H1 (cell line): Measurements from ENCODE around the gene ASB6. TPM values are rescaled to one million over a fixed set of nuclear protein-coding genes. Genes with fewer than 3 reads are reported as not detected.

Experiments
- CTCF ChIA-PET: fragments of 300-600 bp; sonication (Branson Sonifier 250); formaldehyde crosslinking; loops from one replicate; lab custom pipeline; 2021; ENCODE audit not compliant: partially characterized antibody; lab: Charles Lee
- POLR2A ChIA-PET: fragments of 300-600 bp; sonication (Branson Sonifier 250); formaldehyde crosslinking; loops from one replicate; lab custom pipeline; 2021; ENCODE audit warnings: inconsistent platforms; ENCODE audit not compliant: partially characterized antibody; lab: Charles Lee
- DNase-seq, 2 experiments: peaks; one replicate each; pipeline versions ENCODE4 v3.0.0 to v3.0.0-alpha.2; 2010 to 2022; ENCODE audit warnings: low spot score in 2 of 2, low read depth in 1 of 2, mixed read lengths in 1 of 2
- FAIRE-seq: peaks from 2 replicates; lab custom pipeline; 2011; peaks lifted over from hg19 to GRCh38; lab: Jason Lieb, UNC
- H2AFZ ChIP-seq: 2 replicates; pipeline ENCODE4 v1.8.1; 2012; ENCODE audit warnings: low read length, inconsistent platforms
- H2AK5ac ChIP-seq: 2 replicates; pipeline ENCODE4 v1.6.1; 2013; ENCODE audit warnings: low read depth, low read length
- H2BK120ac ChIP-seq: replicated peaks from 2 replicates; pipeline ENCODE3; 2013; ENCODE audit warnings: low read depth, low read length, inconsistent platforms
- H2BK12ac ChIP-seq: 2 replicates; pipeline ENCODE4 v1.6.1; 2013; ENCODE audit warnings: low read depth, low read length
- H2BK15ac ChIP-seq: 2 replicates; pipeline ENCODE4 v1.6.1; 2013; ENCODE audit warnings: low read length
- H2BK20ac ChIP-seq: 2 replicates; pipeline ENCODE4 v1.6.1; 2013; ENCODE audit warnings: low read length
- H2BK5ac ChIP-seq: 2 replicates; pipeline ENCODE4 v1.6.1; 2013; ENCODE audit warnings: low read depth, low read length
- H3K14ac ChIP-seq: 2 replicates; pipeline ENCODE4 v1.6.1; 2013; ENCODE audit warnings: inconsistent platforms; ENCODE audit not compliant: insufficient read length
- H3K18ac ChIP-seq: 2 replicates; pipeline ENCODE4 v1.6.1; 2013; ENCODE audit warnings: low read length; ENCODE audit errors: extremely low read depth
- H3K23ac ChIP-seq: 2 replicates; pipeline ENCODE4 v1.6.1; 2013; ENCODE audit warnings: inconsistent platforms; ENCODE audit not compliant: insufficient read length
- H3K23me2 ChIP-seq: 2 replicates; pipeline ENCODE4 v1.6.1; 2013; ENCODE audit warnings: low read depth, low read length
- H3K27ac ChIP-seq: 2 replicates; pipeline ENCODE4 v1.6.1; 2011; ENCODE audit warnings: low read depth, low read length, inconsistent platforms
- H3K27me3 ChIP-seq, 4 experiments: replicated peaks in 1 of 4; 1 replicate in 1 of 4; 2 replicates in 3 of 4; pipeline versions ENCODE4 v1.6.1 to v1.8.1; 2011 to 2013; ENCODE audit warnings: low read length in 3 of 4, mild to moderate bottlenecking in 3 of 4, inconsistent platforms in 2 of 4, mixed read lengths in 2 of 4, moderate library complexity in 1 of 4; ENCODE audit not compliant: control insufficient read depth in 3 of 4, insufficient read depth in 3 of 4; ENCODE audit errors: extremely low read depth in 1 of 4
- H3K36me3 ChIP-seq, 4 experiments: 2 replicates each; pipeline versions ENCODE4 v1.6.1 to v1.8.1; 2011 to 2013; ENCODE audit warnings: mild to moderate bottlenecking in 4 of 4, low read length in 3 of 4, moderate library complexity in 2 of 4, control low read depth in 1 of 4, inconsistent platforms in 1 of 4; ENCODE audit not compliant: insufficient read depth in 4 of 4, control insufficient read depth in 2 of 4
- H3K4ac ChIP-seq: replicated peaks from 2 replicates; pipeline ENCODE3; 2013; ENCODE audit warnings: low read length, low read depth, mixed read lengths, inconsistent platforms; ENCODE audit not compliant: insufficient read length
- H3K4me1 ChIP-seq, 4 experiments: replicated peaks in 1 of 4; 1 replicate in 1 of 4; 2 replicates in 3 of 4; pipeline versions ENCODE4 v1.6.1 to v1.8.1; 2011 to 2013; ENCODE audit warnings: low read length in 3 of 4, inconsistent platforms in 2 of 4, mixed read lengths in 1 of 4; ENCODE audit not compliant: insufficient read depth in 4 of 4, control insufficient read depth in 3 of 4
- H3K4me2 ChIP-seq, 2 experiments: 2 replicates each; pipeline versions ENCODE4 v1.6.1 to v1.8.1; 2011 to 2013; ENCODE audit warnings: low read depth in 2 of 2, low read length in 2 of 2, control low read depth in 1 of 2, inconsistent platforms in 1 of 2, mild to moderate bottlenecking in 1 of 2; ENCODE audit not compliant: insufficient read depth in 1 of 2
- H3K4me3 ChIP-seq, 4 experiments: fragments of 200-600, 300-600 bp in 1 of 4; sonication (generic), shearing (Covaris generic), sonication (Bioruptor Twin) in 1 of 4; 2 replicates each; pipeline versions ENCODE4 v1.5.1 to v1.8.1; 2011 to 2016; ENCODE audit warnings: low read length in 4 of 4, low read depth in 3 of 4, control low read depth in 2 of 4, inconsistent platforms in 2 of 4, mild to moderate bottlenecking in 2 of 4, mixed read lengths in 1 of 4, moderate library complexity in 1 of 4; ENCODE audit not compliant: insufficient read depth in 2 of 4; ENCODE audit errors: extremely low read depth in 1 of 4
- H3K56ac ChIP-seq: replicated peaks from 2 replicates; pipeline ENCODE3; 2013; ENCODE audit warnings: low read depth, mild to moderate bottlenecking, mixed read lengths, low read length, inconsistent platforms; ENCODE audit not compliant: insufficient read length
- H3K79me1 ChIP-seq: 2 replicates; pipeline ENCODE4 v1.6.1; 2013; ENCODE audit warnings: low read depth, low read length, control low read depth
- H3K79me2 ChIP-seq, 2 experiments: 2 replicates each; pipeline versions ENCODE4 v1.6.1 to v1.8.1; 2012 to 2013; ENCODE audit warnings: low read length in 2 of 2, mild to moderate bottlenecking in 2 of 2, inconsistent platforms in 1 of 2; ENCODE audit not compliant: insufficient read depth in 2 of 2, control insufficient read depth in 1 of 2
- H3K9ac ChIP-seq, 4 experiments: replicated peaks in 1 of 4; 1 replicate in 1 of 4; 2 replicates in 3 of 4; pipeline versions ENCODE4 v1.6.1 to v1.8.1; 2011 to 2013; ENCODE audit warnings: low read depth in 3 of 4, low read length in 3 of 4, control low read depth in 2 of 4, mild to moderate bottlenecking in 2 of 4, moderate library complexity in 2 of 4, inconsistent platforms in 1 of 4; ENCODE audit errors: extremely low read depth in 1 of 4
- H3K9me3 ChIP-seq, 2 experiments: 2 replicates each; pipeline versions ENCODE4 v1.6.1 to v1.8.1; 2012 to 2013; ENCODE audit warnings: mild to moderate bottlenecking in 2 of 2, moderate library complexity in 2 of 2, control low read depth in 1 of 2, inconsistent platforms in 1 of 2, low read depth in 1 of 2, low read length in 1 of 2, mixed read lengths in 1 of 2; ENCODE audit not compliant: insufficient read depth in 2 of 2
- H4K20me1 ChIP-seq, 2 experiments: replicated peaks in 1 of 2; 2 replicates each; pipeline versions ENCODE3 to v1.8.1; 2011 to 2013; ENCODE audit warnings: inconsistent platforms in 2 of 2, low read length in 2 of 2, mild to moderate bottlenecking in 1 of 2; ENCODE audit not compliant: insufficient read depth in 2 of 2, control insufficient read depth in 1 of 2
- H4K5ac ChIP-seq: 2 replicates; pipeline ENCODE4 v1.6.1; 2013; ENCODE audit warnings: low read length, low read depth, mixed read lengths, inconsistent platforms; ENCODE audit not compliant: insufficient read length
- H4K8ac ChIP-seq: 2 replicates; pipeline ENCODE4 v1.8.0; 2013; ENCODE audit warnings: mild to moderate bottlenecking, moderate library complexity, low read length, inconsistent platforms; ENCODE audit not compliant: insufficient read depth; ENCODE audit errors: extremely low read depth
- H4K91ac ChIP-seq: replicated peaks from 2 replicates; pipeline ENCODE3; 2013; ENCODE audit warnings: low read length, mixed read lengths, inconsistent platforms; ENCODE audit not compliant: insufficient read length
- ASH2L ChIP-seq: fragments of 200-600, 300-600 bp; sonication (generic); IDR thresholded peaks from one replicate; pipeline ENCODE4 v1.7.1; 2017; ENCODE audit warnings: low read length
- CBX8 ChIP-seq: fragments of 300-800, 300-1000 bp; sonication (generic); IDR thresholded peaks from 2 replicates; pipeline ENCODE4 v1.7.1; 2016; ENCODE audit warnings: low read depth, low read length, borderline replicate concordance
- CTCF ChIP-seq, 3 experiments: IDR thresholded peaks; 1 replicate in 2 of 3; 2 replicates in 1 of 3; pipeline versions ENCODE4 v1.5.1 to v1.6.1; 2011; ENCODE audit warnings: low read length in 3 of 3, mild to moderate bottlenecking in 3 of 3, inconsistent platforms in 2 of 3, low read depth in 1 of 3, moderate library complexity in 1 of 3; ENCODE audit not compliant: insufficient read depth in 1 of 3; ENCODE audit errors: control extremely low read depth in 1 of 3
- HDAC2 ChIP-seq, 2 experiments: fragments of 300-600 bp in 1 of 2; sonication (generic) in 1 of 2; IDR thresholded peaks; 2 replicates each; pipeline ENCODE4 v1.6.1; 2011 to 2012; ENCODE audit warnings: low read depth in 2 of 2, low read length in 2 of 2, mild to moderate bottlenecking in 2 of 2, moderate library complexity in 2 of 2, borderline replicate concordance in 1 of 2, inconsistent platforms in 1 of 2
- KDM5A ChIP-seq: fragments of 200-600 bp; IDR thresholded peaks from 2 replicates; pipeline ENCODE4 v1.7.1; 2012; ENCODE audit warnings: mild to moderate bottlenecking, low read length, inconsistent platforms, mixed read lengths
- NANOG ChIP-seq: IDR thresholded peaks from 2 replicates; pipeline ENCODE4 v1.6.1; 2011; ENCODE audit warnings: low read length, low read depth, mild to moderate bottlenecking, inconsistent platforms; ENCODE audit not compliant: insufficient read depth, poor library complexity, severe bottlenecking
- RAD21 ChIP-seq, 2 experiments: IDR thresholded peaks in 1 of 2; conservative IDR thresholded peaks in 1 of 2; 2 replicates each; pipeline ENCODE4 v1.6.1; 2011; ENCODE audit warnings: low read depth in 2 of 2, low read length in 2 of 2, improper control_type of control experiment in 1 of 2, inconsistent platforms in 1 of 2, mild to moderate bottlenecking in 1 of 2, moderate library complexity in 1 of 2
- RNF2 ChIP-seq: fragments of 200-900, 300-1000 bp; sonication (generic); IDR thresholded peaks from 2 replicates; pipeline ENCODE4 v1.7.1; 2016; ENCODE audit warnings: borderline replicate concordance, low read depth, mild to moderate bottlenecking, antibody characterized with exemption, low read length; ENCODE audit not compliant: poor library complexity, severe bottlenecking; ENCODE audit errors: missing control alignments
- SP2 ChIP-seq: IDR thresholded peaks from 2 replicates; pipeline ENCODE4 v1.6.1; 2012; ENCODE audit warnings: mild to moderate bottlenecking, low read length, inconsistent platforms
- SP4 ChIP-seq: IDR thresholded peaks from 2 replicates; pipeline ENCODE4 v1.6.1; 2012; ENCODE audit warnings: low read length, inconsistent platforms
- whole genome bisulfite sequencing, 2 experiments: shearing (Covaris generic) in 1 of 2; methylation state at CpG; one replicate each; pipeline versions ENCODE4 v1.1.6 to v1.1.7; 2013 to 2015; ENCODE audit warnings: low lambda C conversion rate in 2 of 2, mixed read lengths in 2 of 2, inconsistent platforms in 1 of 2, low coverage in 1 of 2, missing lambda C conversion rate in 1 of 2; ENCODE audit not compliant: insufficient replicate concordance in 2 of 2, insufficient coverage in 1 of 2, insufficient read length in 1 of 2; ENCODE audit errors: extremely low coverage in 1 of 2, missing lambda C conversion rate in 1 of 2; 5-methylcytosine and 5-hydroxymethylcytosine counted together
- polyA plus RNA-seq, 7 experiments: library from polyadenylated mRNA; depleted of rRNA in 3 of 7; stranded (reverse) in 5 of 7; unstranded in 2 of 7; fragments of >200 nt in 5 of 7; fragments of 200-250 nt in 2 of 7; gene quantifications; 1 replicate in 5 of 7; 2 replicates in 1 of 7; 4 replicates in 1 of 7; pipeline versions ENCODE4 v1.2.1 to v1.2.3, GENCODE V29; 2011 to 2013; ENCODE audit warnings: missing spikeins in 2 of 7, mixed read lengths in 2 of 7
- total RNA-seq: library from RNA; stranded (reverse); fragmentation: NEBNext Ultra II Directional; extraction: Animal tissue kit (Norgen Biotek cat#: 25700); gene quantifications from 2 replicates; pipeline ENCODE4 v1.2.1, GENCODE V29; 2021

The ASB6 gene
- total and polyA plus RNA-seq, 2 of the 8 experiments (the other 6 are each of a cell fraction or from before 2014, with no cell fraction given): 14.0 to 17.3 TPM

DNA sequence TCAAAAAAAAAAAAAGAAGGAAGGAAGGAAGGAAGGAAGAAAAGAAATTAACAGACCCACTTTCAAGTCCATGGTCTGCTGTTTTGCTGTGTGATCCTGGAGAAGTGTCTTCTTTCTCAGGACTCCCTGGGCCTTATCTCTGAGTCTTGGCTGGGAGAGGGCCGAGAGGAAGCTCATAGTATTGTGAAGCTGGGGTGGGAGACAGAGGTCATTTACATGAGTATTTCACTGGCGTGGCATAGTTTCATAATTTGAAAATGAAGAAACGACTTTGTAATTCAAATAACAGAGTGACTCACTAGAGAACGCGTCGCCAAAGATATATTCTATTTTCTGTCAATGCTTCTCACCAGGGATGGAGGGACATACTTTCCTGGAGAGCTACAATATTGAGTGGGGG lies 18.6 kb downstream of the ASB6 start:
- Histone ChIP-seq H3K4me3 (no peak overlapping the region), H3K23ac (no peak overlapping the region), H3K36me3 (peaks cover 0 to 5% (median 0%) of the 10 kb centered on the region in 4 experiments; a peak in 2 of 8 replicates), H3K56ac (no peak overlapping the region), H2BK120ac (no peak overlapping the region), H4K5ac (no peak overlapping the region), H3K23me2 (peaks cover 21% of the 10 kb centered on the region), H3K9me3 (no peaks in the 10 kb centered on the region), H3K4me1 (peaks cover 10 to 16% (median 12%) of the 10 kb centered on the region in 4 experiments), H4K20me1 (peaks cover 15 to 21% of the 10 kb centered on the region in 2 experiments), H3K27me3 (peaks cover 18 to 33% (median 30%) of the 10 kb centered on the region in 4 experiments), H4K91ac (no peak overlapping the region), H2BK5ac (no peak overlapping the region), H3K79me2 (peaks cover 21 to 24% of the 10 kb centered on the region in 2 experiments), H2BK12ac (no peak overlapping the region), H4K8ac (no peak overlapping the region), H3K79me1 (peaks cover 15% of the 10 kb centered on the region), H3K4ac (no peak overlapping the region), H3K18ac (no peak overlapping the region), H2AK5ac (no peak overlapping the region), H3K14ac (no peak overlapping the region), H3K27ac (no peak overlapping the region), H2BK15ac (no peak overlapping the region), H2BK20ac (no peak overlapping the region), H2AFZ (no peak overlapping the region), H3K4me2 (no peak overlapping the region), H3K9ac (no peak overlapping the region)
- FAIRE-seq (no peak), DNase-seq (no peak)
- 87% methylated on average over 6 of the region's 6 CpGs; no CpG with 5 or more reads in 1 of the 2 experiments for WGBS, 2 experiments
- ChIA-PET CTCF (interaction anchor here (0.8 to 8.1 kb wide), 16 partner anchors 10 to 504 kb away, joined by 3 to 104 read pairs (median 6); no protein-coding TSS in a partner anchor), POLR2A (interaction anchor here (8.4 kb wide), 1 partner anchor 15 kb away, joined by 95 read pairs; the partner anchor contains the start of gene ASB6)
- TF ChIP-seq SP2 (no peak), NANOG (no peak), CBX8 (no peak), CTCF (IDR thresholded peaks at IDR 0.05; ENCODE audit: control extremely low read depth in 1 of 3, insufficient read depth in 1 of 3, low read depth in 1 of 3, low read length in 3 of 3) (no peak), RAD21 (IDR thresholded peaks at IDR 0.05 in 1 of 2, conservative IDR thresholded peaks at IDR 0.05 in 1 of 2; ENCODE audit: low read depth in 2 of 2, low read length in 2 of 2) (no peak), SP4 (no peak), ASH2L (no peak), KDM5A (no peak), HDAC2 (IDR thresholded peaks at IDR 0.05; ENCODE audit: borderline replicate concordance in 1 of 2, low read depth in 2 of 2, low read length in 2 of 2) (no peak), RNF2 (no peak)
